RWPE1 (cell line): Measurements from ENCODE around the gene KRTDAP.
A peak's percentile ranks its signal among the peaks of the same experiment; 100 is the strongest.

Source experiments
- CTCF ChIA-PET: fragments of 350-600 bp; sonication (Branson Sonifier 250); formaldehyde crosslinking; extraction: SDS; loops from one replicate; lab custom pipeline; 2021; lab: Yijun Ruan, JAX
- POLR2A ChIA-PET: fragments of 400-600 bp; formaldehyde crosslinking; extraction: SDS; loops from one replicate; lab custom pipeline; 2020; ENCODE audit warnings: antibody characterized with exemption; ENCODE audit not compliant: low non-redundant PET; lab: Yijun Ruan, JAX
- DNase-seq: peaks from one replicate; pipeline ENCODE4 v3.0.0; 2012; ENCODE audit warnings: low spot score
- H3K27ac ChIP-seq: fragments of 450-650 bp; 2 replicates; pipeline ENCODE4 v1.5.1; 2017
- TF ChIP-seq, protein P1 (sequence below): fragments of 450-650 bp; conservative IDR thresholded peaks from 2 replicates; pipeline ENCODE4 v1.5.1; 2017; ENCODE audit warnings: low read depth, mild to moderate bottlenecking

Gene KRTDAP

DNA sequence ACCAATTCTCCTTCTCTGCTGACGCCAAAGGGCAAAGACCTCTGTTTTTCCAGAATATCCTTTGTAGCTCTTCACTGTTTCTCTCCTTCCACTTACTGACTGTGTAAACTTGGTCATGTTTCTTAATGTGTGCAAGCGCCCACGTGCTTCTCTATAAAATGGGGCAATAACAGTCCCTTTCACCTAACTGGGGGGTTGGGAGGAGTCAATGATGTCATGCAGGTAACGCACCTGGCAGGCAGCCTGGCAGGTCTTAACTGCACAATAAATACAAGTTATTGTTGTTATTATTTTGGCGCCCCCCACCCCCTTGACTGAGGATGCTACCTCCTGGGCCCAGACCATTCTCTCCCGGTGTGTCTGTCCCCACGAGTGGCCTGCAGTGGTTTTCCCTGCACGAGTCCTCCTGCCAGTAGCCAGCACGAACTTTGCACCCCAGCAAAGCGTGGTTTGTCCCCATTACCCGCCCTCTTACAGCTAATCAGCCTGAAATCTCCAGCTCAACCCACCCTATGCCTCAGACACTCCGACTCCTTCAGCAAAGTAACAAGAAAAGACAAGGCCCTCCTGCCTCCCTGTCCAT, 32.6 kb upstream of the KRTDAP start:
- DNase-seq, result no peak
- CTCF ChIA-PET, result no interaction called here
- TF ChIP-seq, protein P1, sequence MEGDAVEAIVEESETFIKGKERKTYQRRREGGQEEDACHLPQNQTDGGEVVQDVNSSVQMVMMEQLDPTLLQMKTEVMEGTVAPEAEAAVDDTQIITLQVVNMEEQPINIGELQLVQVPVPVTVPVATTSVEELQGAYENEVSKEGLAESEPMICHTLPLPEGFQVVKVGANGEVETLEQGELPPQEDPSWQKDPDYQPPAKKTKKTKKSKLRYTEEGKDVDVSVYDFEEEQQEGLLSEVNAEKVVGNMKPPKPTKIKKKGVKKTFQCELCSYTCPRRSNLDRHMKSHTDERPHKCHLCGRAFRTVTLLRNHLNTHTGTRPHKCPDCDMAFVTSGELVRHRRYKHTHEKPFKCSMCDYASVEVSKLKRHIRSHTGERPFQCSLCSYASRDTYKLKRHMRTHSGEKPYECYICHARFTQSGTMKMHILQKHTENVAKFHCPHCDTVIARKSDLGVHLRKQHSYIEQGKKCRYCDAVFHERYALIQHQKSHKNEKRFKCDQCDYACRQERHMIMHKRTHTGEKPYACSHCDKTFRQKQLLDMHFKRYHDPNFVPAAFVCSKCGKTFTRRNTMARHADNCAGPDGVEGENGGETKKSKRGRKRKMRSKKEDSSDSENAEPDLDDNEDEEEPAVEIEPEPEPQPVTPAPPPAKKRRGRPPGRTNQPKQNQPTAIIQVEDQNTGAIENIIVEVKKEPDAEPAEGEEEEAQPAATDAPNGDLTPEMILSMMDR, result no peak
- POLR2A ChIA-PET, result no interaction called here
- no peak overlapping the region for H3K27ac ChIP-seq

DNA sequence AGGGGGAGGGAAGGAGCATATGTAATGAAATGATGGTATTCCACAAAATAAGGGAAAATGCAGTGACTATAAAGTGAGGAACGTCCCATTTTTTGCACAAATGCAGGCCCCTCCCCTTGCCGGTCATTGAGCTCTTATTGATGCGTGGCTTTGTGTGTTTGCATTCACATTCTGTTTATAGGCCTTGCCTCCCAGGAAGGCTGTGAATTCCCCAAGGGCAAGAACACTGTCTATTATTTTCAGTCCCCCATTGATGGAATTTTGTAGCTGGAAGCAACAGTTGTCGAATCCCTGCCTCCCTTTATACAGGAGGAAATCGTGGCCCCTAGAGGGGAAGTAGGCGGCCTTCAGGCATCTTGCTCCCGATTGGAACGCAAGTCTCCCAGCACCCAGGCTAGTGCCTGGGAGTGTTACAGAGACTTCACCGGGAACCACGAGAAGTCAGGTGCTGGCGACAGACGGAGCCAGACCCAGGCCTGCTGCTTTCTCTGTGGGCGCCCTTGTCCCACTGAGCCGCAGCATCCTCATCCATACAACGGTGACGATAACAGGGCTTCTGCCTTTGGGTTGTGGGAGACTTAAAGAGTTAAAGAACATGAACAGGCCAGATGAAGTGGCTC, 31.0 kb upstream of the KRTDAP start:
- TF ChIP-seq, protein P1, result no peak
- CTCF ChIA-PET, result interaction anchor here (0.6 to 2.1 kb wide), 2 partner anchors 11 to 86 kb away, joined by 3 to 7 read pairs; no protein-coding TSS in a partner anchor
- DNase-seq, result no peak
- POLR2A ChIA-PET, result no interaction called here
- H3K27ac ChIP-seq, result no peak overlapping the region

DNA sequence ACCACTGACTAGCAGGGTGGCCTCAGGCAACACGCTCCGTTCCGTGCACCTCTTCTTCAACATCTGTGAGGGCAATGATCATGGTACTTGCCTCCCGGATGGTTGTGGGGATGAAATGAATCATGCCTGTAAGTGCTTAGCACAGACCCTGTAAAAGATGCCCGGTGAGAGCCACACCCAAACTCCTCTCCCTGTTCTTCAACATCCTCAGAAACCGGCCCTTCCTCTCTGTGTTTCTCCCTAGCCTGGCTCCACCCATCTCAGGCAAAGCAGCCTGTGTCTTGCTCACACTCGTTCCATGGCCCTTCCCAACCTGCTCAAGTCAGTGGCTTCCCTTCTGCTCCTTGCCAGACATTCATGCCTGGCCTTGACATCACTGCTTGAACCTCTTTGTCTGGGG, 29.0 kb upstream of the KRTDAP start:
- DNase-seq, result peak; percentile 72
- peak overlapping the region; percentile 9 for H3K27ac ChIP-seq
- ChIA-PET CTCF (interaction anchor here (1.3 kb wide), 1 partner anchor 9 kb away, joined by 5 read pairs; no protein-coding TSS in a partner anchor), POLR2A (no interaction called here)
- TF ChIP-seq, protein P1, result no peak

DNA sequence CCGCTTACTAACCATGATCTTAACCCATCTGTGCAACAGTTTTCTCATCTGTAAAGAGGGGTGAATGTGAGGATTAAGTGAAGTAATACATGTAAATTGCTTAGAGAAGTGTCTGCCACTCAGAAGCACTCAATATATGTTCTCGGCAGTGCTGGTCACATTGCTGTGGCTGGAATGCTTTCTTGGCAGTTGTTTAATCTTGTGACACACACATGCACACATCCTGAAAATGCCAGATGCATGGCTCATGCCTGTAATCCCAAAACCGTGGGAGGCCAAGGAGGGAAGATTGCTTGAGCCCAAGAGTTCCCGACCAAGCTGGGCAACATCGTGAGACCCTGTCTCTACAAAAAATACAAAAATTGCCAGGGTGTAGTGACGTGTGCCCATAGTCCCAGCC, 28.0 kb upstream of the KRTDAP start:
- H3K27ac ChIP-seq, result peak overlapping the region; percentile 9; the same call in 1 of the 2 replicates
- CTCF ChIA-PET, result interaction anchor here (1.3 kb wide), 1 partner anchor 8 kb away, joined by 5 read pairs; no protein-coding TSS in a partner anchor
- TF ChIP-seq, protein P1, result no peak
- peak; percentile 43 for DNase-seq
- POLR2A ChIA-PET, result no interaction called here

DNA sequence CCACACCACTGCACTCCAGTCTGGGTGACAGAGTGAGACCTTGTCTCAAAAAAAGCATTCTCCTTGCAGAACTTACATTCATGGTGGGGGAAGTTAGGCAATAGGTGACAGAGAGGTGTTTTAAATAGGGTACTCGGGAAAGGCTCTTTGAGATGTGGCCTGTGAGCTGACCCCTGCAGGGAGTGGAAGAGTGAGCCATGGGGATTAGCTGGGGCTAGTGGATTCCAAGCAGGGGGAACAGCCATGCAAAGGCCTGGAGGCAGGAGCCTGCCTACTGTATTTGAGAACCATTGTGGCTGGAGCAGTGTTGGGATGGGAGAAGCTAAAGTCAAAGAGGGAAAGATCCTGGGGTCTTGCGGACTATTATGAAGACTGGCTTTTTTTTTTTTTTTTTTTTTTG, 27.1 kb upstream of the KRTDAP start:
- DNase-seq, result no peak
- TF ChIP-seq, protein P1, result no peak
- H3K27ac ChIP-seq, result no peak overlapping the region
- CTCF ChIA-PET, result interaction anchor here (1.2 kb wide), 1 partner anchor 102 kb away, joined by 3 read pairs; no protein-coding TSS in a partner anchor
- POLR2A ChIA-PET, result no interaction called here

DNA sequence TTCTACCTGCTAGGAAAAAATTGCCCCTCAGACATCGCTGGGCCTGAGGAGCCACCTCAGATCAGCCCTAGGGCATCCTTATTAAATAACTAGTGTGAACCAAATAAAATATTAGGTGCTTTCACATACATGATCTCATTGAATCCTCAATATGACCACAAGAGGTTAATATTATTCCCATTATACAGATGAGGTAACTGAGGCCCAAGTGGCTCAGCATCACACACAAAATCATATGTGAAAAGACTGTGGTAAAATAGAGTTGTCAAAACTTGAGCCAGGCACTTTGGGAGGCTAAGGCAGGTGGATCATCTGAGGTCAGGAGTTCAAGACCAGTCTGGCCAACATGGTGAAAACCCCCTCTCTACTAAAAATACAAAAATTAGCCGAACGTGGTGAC, 26.0 kb upstream of the KRTDAP start:
- no peak for DNase-seq
- H3K27ac ChIP-seq, result no peak overlapping the region
- TF ChIP-seq, protein P1, result no peak
- ChIA-PET POLR2A (no interaction called here), CTCF (interaction anchor here (0.7 kb wide), 1 partner anchor 33 kb away, joined by 5 read pairs; no protein-coding TSS in a partner anchor)
